ENCODE results near the gene RABAC1. TPM values are rescaled to one million over a fixed set of nuclear protein-coding genes. Genes with fewer than 3 reads are reported as not detected.

The RABAC1 gene
- total and polyA plus RNA-seq, 11 donors = 43.2 to 217 (median 87.6) TPM

DNA sequence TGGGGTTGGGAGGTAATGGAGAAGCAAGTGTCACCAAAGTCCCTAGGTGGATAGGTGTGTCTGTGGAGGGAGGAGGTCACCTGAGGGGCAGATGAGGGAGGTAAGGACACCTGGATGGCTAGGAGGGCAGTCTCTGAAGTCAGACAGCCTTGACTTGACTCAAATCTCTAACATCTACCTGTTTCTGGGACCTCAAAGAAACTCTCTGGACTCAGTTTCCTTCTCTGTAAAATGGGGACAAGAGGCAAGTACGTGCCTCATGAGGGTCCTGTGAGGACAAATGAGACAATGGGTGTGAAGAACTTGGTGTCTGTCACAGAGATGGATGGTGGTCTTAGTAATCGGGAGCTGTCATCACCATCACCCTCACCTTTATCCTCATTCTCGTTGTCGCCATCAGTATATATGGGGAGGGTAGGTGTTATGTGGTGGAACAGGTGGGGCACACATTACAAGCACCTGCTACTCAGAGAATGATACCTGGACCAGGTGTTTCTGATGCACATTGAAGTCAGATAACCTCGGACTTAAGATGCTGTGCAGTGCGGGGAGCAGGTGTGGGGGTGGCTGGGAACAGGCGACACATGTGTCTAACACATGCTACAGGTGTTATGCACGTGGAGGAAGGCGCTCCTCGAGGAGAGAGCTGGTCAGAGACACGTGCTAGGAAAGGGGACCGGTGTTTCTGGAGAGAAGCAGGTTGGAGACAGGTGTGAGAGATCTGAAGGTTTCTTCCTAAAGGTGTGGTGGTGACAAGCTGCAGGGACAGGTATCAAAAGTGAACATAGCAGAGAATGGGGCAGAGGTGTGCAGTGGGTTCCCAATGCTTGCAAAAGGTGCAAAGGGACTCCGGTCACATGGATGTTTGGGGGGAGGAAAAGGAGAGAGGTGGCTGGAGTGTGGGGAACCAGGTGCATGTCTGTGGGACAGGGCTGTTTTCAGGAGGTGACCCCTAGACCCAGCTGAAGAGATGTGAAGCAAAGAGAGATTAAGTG, 34.7 kb downstream of the RABAC1 start:
- Histone ChIP-seq H3K27ac (no peak overlapping the region), H3K36me3 (no peaks in the 10 kb centered on the region), H3K9me3 (no peaks in the 10 kb centered on the region), H3K27me3 (peaks cover 47 to 96% (median 83%) of the 10 kb centered on the region in 9 donors), H3K4me1 (peaks cover 0 to 23% (median 15%) of the 10 kb centered on the region in 12 donors), H3K4me3 (no peak overlapping the region)
- DNase-seq (no peak), ATAC-seq (no peak)
- intact Hi-C loops (cut with DNase I) = loop anchor here in 1 of 10 donors (5.0 kb wide), 1 partner anchor 37 kb away; no protein-coding TSS in a partner anchor
- no peak for TF ChIP-seq POLR2A (IDR thresholded peaks at IDR 0.05)
- TF ChIP-seq, protein P1, sequence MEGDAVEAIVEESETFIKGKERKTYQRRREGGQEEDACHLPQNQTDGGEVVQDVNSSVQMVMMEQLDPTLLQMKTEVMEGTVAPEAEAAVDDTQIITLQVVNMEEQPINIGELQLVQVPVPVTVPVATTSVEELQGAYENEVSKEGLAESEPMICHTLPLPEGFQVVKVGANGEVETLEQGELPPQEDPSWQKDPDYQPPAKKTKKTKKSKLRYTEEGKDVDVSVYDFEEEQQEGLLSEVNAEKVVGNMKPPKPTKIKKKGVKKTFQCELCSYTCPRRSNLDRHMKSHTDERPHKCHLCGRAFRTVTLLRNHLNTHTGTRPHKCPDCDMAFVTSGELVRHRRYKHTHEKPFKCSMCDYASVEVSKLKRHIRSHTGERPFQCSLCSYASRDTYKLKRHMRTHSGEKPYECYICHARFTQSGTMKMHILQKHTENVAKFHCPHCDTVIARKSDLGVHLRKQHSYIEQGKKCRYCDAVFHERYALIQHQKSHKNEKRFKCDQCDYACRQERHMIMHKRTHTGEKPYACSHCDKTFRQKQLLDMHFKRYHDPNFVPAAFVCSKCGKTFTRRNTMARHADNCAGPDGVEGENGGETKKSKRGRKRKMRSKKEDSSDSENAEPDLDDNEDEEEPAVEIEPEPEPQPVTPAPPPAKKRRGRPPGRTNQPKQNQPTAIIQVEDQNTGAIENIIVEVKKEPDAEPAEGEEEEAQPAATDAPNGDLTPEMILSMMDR (IDR thresholded peaks at IDR 0.05) = no peak
- WGBS, 4 donors = 37 to 47% (median 45%) methylated on average over 13 of the region's 13 CpGs

DNA sequence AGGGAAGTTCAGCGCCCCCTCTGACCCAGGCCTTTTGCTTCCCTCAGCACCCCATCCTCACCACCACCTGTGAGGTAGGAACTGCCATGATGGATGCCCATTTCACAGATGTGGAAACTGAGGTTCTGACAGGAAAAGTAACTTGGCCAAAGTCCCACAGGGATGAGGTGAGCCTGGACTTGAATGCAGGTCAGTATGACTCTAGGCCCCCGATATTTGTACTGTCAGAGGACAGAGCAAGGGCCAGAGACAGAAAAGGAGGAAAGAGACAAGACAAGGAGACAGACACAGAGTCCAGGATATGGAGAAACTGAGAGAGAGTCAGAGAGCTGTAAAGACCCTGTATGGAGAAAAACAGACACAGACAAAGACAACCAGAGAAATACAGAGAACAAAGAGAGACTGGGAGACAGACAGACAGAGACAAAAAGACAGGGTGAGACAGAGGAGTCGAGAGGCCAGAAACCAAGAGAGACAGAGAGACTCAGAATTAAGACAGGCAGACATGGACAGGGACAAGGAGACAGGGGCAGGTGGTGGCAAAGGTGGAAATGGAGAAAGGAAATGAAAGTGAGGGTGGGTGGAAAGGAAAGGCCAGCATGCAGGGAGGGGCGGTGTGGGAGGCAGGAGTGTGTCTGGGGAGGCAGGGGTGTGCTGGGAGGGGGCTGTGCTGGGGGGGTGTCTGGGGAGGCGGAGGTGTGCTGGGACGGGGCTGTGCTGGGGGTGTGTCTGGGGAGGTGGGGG, 35.9 kb downstream of the RABAC1 start:
- intact Hi-C loops (cut with DNase I) = no loop called here
- H3K4me3 ChIP-seq = no peak overlapping the region
- 25 to 36% (median 31%) methylated on average over 4 to 6 of the region's 6 CpGs for WGBS, 4 donors
- no peaks in the 10 kb centered on the region for H3K36me3 ChIP-seq
- no peak overlapping the region for H3K27ac ChIP-seq
- ATAC-seq (no peak), DNase-seq (no peak)
- H3K9me3 ChIP-seq = no peaks in the 10 kb centered on the region
- peaks cover 47 to 96% (median 75%) of the 10 kb centered on the region in 9 donors for H3K27me3 ChIP-seq
- H3K4me1 ChIP-seq = peaks cover 0 to 13% (median 6%) of the 10 kb centered on the region in 12 donors
- no peak for TF ChIP-seq POLR2A (IDR thresholded peaks at IDR 0.05)
- TF ChIP-seq, protein P1 (IDR thresholded peaks at IDR 0.05) = no peak

DNA sequence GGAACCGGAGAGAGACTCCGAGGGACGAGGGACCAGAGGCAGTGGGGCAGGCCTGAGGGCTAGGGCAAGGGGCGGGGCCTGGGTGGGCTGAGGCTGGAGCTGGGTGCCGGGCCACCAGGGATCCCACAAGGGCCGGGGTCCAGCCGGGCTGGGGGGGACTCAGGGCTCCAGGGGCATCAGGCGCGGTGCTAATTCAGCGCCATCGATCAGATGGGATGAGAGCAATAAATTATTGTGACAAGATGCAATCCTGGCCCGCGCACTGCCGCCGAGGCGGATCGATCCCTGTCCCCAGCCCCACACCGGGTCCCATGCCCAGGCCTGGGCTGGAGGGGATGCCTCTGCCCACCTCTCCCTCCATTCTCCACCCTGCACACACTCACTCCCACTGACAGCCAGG, 36.5 kb downstream of the RABAC1 start:
- ATAC-seq (no peak), DNase-seq (no peak)
- Histone ChIP-seq H3K4me3 (no peak overlapping the region), H3K27ac (no peak overlapping the region), H3K4me1 (peaks cover 0 to 6% (median 0%) of the 10 kb centered on the region in 12 donors), H3K9me3 (no peaks in the 10 kb centered on the region), H3K36me3 (no peaks in the 10 kb centered on the region), H3K27me3 (peaks cover 44 to 96% (median 72%) of the 10 kb centered on the region in 9 donors)
- intact Hi-C loops (cut with DNase I) = no loop called here
- WGBS, 4 donors = 13 to 16% (median 14%) methylated on average over 11 to 18 of the region's 18 CpGs
- TF ChIP-seq, protein P1 (IDR thresholded peaks at IDR 0.05) = no peak
- no peak for TF ChIP-seq POLR2A (IDR thresholded peaks at IDR 0.05)

All from heart left ventricle (tissue), 16 donors.